ENCODE results near the gene RYR3.

Gene RYR3

GRCh38 chr15:33310481-33311311 is at the start of gene RYR3:
Gene RYR3, plus strand, starts transcription at chr15:33310967. Its CDS starts 79 bp downstream, at chr15:33311046.
- no peaks in the 10 kb centered on the region for H3K9me3 ChIP-seq (ENCODE audit: control insufficient read depth, insufficient read depth, low read length)
- no peaks in the 10 kb centered on the region for H3F3A ChIP-seq (ENCODE audit: control insufficient read depth, insufficient read depth)
- no peak within 1 kb of the TSS for H3K4me2 ChIP-seq (ENCODE audit: low read length)
- H3K79me2 ChIP-seq (ENCODE audit: control insufficient read depth, low read length): no peaks in the 10 kb centered on the region
- H3K4me3 ChIP-seq (ENCODE audit: low read length): no peak within 1 kb of the TSS
- TF ChIP-seq CTCF (IDR thresholded peaks at IDR 0.05; ENCODE audit: low read depth, low read length, poor library complexity, severe bottlenecking) (no peak), EZH2phosphoT487 (IDR thresholded peaks at IDR 0.05; ENCODE audit: borderline replicate concordance, low read length) (no peak)
- no peaks in the 10 kb centered on the region for H3K27me3 ChIP-seq (ENCODE audit: control insufficient read depth, low read length)
- no peaks in the 10 kb centered on the region for H3K9me2 ChIP-seq (replicated peaks; ENCODE audit: control insufficient read depth, low read length)
- no peaks in the 10 kb centered on the region for H4K20me1 ChIP-seq (ENCODE audit: control insufficient read depth, insufficient read depth, low read depth, low read length)
- H3K36me3 ChIP-seq (ENCODE audit: control insufficient read depth, low read length): no peaks in the 10 kb centered on the region
- H3K4me1 ChIP-seq (ENCODE audit: control insufficient read depth, low read length): no peaks in the 10 kb centered on the region
- no peak within 1 kb of the TSS for H3K27ac ChIP-seq (ENCODE audit: low read depth, low read length)

- no peak for TF ChIP-seq CTCF (IDR thresholded peaks at IDR 0.05; ENCODE audit: low read depth, low read length, poor library complexity, severe bottlenecking)
- TF ChIP-seq EZH2phosphoT487 (IDR thresholded peaks at IDR 0.05; ENCODE audit: borderline replicate concordance, low read length): no peak
- H4K20me1 ChIP-seq (ENCODE audit: control insufficient read depth, insufficient read depth, low read depth, low read length): no peaks in the 10 kb centered on the region
- H3K4me2 ChIP-seq (ENCODE audit: low read length): no peak overlapping the region
- H3K27ac ChIP-seq (ENCODE audit: low read depth, low read length): no peak overlapping the region
- H3K27me3 ChIP-seq (ENCODE audit: control insufficient read depth, low read length): no peaks in the 10 kb centered on the region
- no peaks in the 10 kb centered on the region for H3K36me3 ChIP-seq (ENCODE audit: control insufficient read depth, low read length)
- no peaks in the 10 kb centered on the region for H3K9me3 ChIP-seq (ENCODE audit: control insufficient read depth, insufficient read depth, low read length)
- H3F3A ChIP-seq (ENCODE audit: control insufficient read depth, insufficient read depth): no peaks in the 10 kb centered on the region
- no peaks in the 10 kb centered on the region for H3K79me2 ChIP-seq (ENCODE audit: control insufficient read depth, low read length)
- no peak overlapping the region for H3K4me3 ChIP-seq (ENCODE audit: low read length)
- no peaks in the 10 kb centered on the region for H3K9me2 ChIP-seq (replicated peaks; ENCODE audit: control insufficient read depth, low read length)
- H3K4me1 ChIP-seq (ENCODE audit: control insufficient read depth, low read length): no peaks in the 10 kb centered on the region
These were observed 48.5 kb upstream of the RYR3 start for GRCh38 chr15:33262306-33262705.

- no peaks in the 10 kb centered on the region for H3K9me2 ChIP-seq (replicated peaks; ENCODE audit: control insufficient read depth, low read length)
- no peaks in the 10 kb centered on the region for H4K20me1 ChIP-seq (ENCODE audit: control insufficient read depth, insufficient read depth, low read depth, low read length)
- no peak overlapping the region for H3K27ac ChIP-seq (ENCODE audit: low read depth, low read length)
- H3F3A ChIP-seq (ENCODE audit: control insufficient read depth, insufficient read depth): no peaks in the 10 kb centered on the region
- H3K79me2 ChIP-seq (ENCODE audit: control insufficient read depth, low read length): no peaks in the 10 kb centered on the region
- H3K4me1 ChIP-seq (ENCODE audit: control insufficient read depth, low read length): peaks cover 4% of the 10 kb centered on the region
- no peak overlapping the region for H3K4me2 ChIP-seq (ENCODE audit: low read length)
- H3K9me3 ChIP-seq (ENCODE audit: control insufficient read depth, insufficient read depth, low read length): no peaks in the 10 kb centered on the region; the same call in 1 of the 2 replicates
- H3K27me3 ChIP-seq (ENCODE audit: control insufficient read depth, low read length): no peaks in the 10 kb centered on the region
- TF ChIP-seq EZH2phosphoT487 (IDR thresholded peaks at IDR 0.05; ENCODE audit: borderline replicate concordance, low read length): no peak
- TF ChIP-seq CTCF (IDR thresholded peaks at IDR 0.05; ENCODE audit: low read depth, low read length, poor library complexity, severe bottlenecking): no peak
- H3K36me3 ChIP-seq (ENCODE audit: control insufficient read depth, low read length): no peaks in the 10 kb centered on the region
- H3K4me3 ChIP-seq (ENCODE audit: low read length): no peak overlapping the region
These were observed 33.1 kb upstream of the RYR3 start for GRCh38 chr15:33277689-33278088.

All from DOHH2 (cell line).